Measurements from ENCODE around the gene KHSRP. TPM values are rescaled to one million over a fixed set of nuclear protein-coding genes. Genes with fewer than 3 reads are reported as not detected.
"Not testable (repeated sequence)": the region's sequence is repeated elsewhere in the genome, so short reads cannot be mapped to it uniquely, and the experiment has no call there.

The KHSRP gene
- total RNA-seq, 2 experiments from 2014 or later, result 363 to 380 TPM

DNA sequence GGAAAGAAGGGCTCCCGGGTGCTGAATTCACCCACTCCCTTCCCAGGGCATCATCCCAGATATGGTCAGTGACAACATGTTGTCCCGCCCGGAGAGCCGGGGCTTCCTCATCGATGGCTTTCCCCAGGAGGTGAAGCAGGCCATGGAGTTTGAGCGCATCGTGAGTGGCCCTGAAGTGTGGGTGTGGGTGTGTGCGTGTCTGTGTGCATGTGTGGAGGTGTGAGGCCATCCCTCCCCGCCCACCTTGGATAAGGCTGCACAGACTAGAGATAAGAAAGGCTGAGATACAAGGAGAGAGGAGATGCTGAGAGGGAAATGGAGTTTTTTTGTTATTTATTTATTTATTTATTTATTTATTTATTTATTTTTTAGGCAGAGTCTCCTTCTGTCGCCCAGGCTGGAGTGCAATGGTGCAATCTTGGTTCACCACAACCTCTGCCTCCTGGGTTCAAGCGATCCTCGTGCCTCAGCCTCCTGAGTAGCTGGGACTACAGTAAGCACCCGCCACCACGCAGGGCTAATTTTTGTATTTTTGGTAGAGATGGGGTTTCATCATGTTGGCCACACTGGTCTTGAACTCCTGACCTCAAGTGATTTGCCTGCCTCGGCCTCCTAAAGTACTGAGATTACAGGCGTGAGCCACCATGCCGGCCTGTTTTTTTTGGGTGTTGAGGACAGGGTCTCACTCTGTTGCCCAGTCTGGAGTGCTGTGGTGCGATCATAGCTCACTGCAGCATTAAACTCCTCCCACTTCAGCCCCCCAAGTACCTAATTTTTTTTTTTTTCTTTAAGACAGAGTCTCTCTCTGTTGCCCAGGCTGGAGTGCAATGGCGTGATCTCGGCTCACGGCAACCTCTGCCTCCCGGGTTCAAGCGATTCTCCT lies 24.3 kb downstream of the KHSRP start:
- H3K4me3 Mint-ChIP-seq; H3K27me3 Mint-ChIP-seq; intact Hi-C loops (cut with DNase I, micrococcal nuclease); DNase-seq; H3K4me1 Mint-ChIP-seq; H3K27ac Mint-ChIP-seq; H3K9me3 Mint-ChIP-seq (ENCODE audit: low read depth); H3K36me3 Mint-ChIP-seq (ENCODE audit: low read depth); ATAC-seq: not testable (repeated sequence)
- ChIA-PET POLR2A (interaction anchor here (0.6 kb wide), 1 partner anchor 1205 kb away, joined by 5 read pairs; no protein-coding TSS in a partner anchor), CTCF (interaction anchor here (0.7 kb wide), 1 partner anchor 21 kb away, joined by 5 read pairs; no protein-coding TSS in a partner anchor)

DNA sequence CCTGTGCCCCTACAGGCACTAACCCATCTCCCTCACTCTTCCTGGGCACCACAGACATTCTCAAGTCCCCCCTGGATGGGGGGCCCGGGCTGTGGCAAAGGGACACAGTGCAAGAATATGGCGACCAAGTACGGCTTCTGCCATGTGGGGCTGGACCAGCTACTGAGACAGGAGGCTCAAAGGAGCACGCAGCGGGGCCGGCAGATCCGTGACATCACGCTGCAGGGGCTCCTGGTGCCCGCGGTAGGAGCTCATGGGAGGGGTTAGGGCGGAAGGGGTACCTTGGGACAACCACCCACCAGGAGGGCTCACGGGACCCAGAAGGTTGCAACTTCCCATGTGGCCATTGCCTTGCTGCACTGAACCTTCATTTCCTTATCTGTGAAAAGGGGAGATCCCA lies 28.3 kb downstream of the KHSRP start:
- POLR2A ChIA-PET, result no interaction called here
- no peaks in the 10 kb centered on the region for H3K27me3 Mint-ChIP-seq
- no peak overlapping the region for H3K27ac Mint-ChIP-seq
- CTCF ChIA-PET, result no interaction called here
- no peaks in the 10 kb centered on the region for H3K9me3 Mint-ChIP-seq (ENCODE audit: low read depth)
- ATAC-seq, result no peak
- intact Hi-C loops (cut with DNase I, micrococcal nuclease), result no loop called here
- H3K4me1 Mint-ChIP-seq, result peaks cover 18% of the 10 kb centered on the region
- H3K4me3 Mint-ChIP-seq, result no peak overlapping the region
- DNase-seq, result no peak
- peaks cover 12% of the 10 kb centered on the region for H3K36me3 Mint-ChIP-seq (ENCODE audit: low read depth)

- DNase-seq (no peak), ATAC-seq (no peak)
- ChIA-PET CTCF (no interaction called here), POLR2A (no interaction called here)
- Mint-ChIP-seq H3K9me3 (ENCODE audit: low read depth) (no peaks in the 10 kb centered on the region), H3K4me1 (peaks cover 22% of the 10 kb centered on the region), H3K4me3 (peak overlapping the region; percentile 36), H3K36me3 (ENCODE audit: low read depth) (peaks cover 18% of the 10 kb centered on the region), H3K27ac (no peak overlapping the region), H3K27me3 (no peaks in the 10 kb centered on the region)
- intact Hi-C loops (cut with DNase I, micrococcal nuclease), result no loop called here
Measured at GRCh38 chr19:6394831-6395230, 29.8 kb downstream of the KHSRP start.

DNA sequence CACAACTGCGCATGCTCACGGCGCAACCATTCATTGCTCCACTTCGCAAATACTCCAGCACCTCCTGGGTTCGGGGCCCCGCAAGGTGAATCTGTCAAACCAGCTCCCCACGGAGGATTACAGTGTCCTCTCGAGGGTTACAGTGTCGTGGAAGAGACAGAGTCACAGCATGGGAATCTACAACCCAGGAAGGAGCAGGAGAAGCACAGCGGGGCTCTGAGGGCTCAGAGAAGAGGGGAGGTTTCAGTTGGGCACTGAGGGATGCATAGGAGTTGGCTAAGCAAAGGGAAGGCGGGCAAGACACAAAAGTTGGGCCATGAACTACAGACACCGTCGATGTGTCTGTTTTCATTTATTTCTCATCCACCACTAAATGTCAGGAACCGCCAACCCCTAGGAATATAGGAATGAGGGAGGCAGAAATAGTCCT lies 30.6 kb downstream of the KHSRP start:
- H3K4me1 Mint-ChIP-seq, result peaks cover 22% of the 10 kb centered on the region
- CTCF ChIA-PET, result no interaction called here
- ATAC-seq, result no peak
- H3K9me3 Mint-ChIP-seq (ENCODE audit: low read depth), result no peaks in the 10 kb centered on the region
- H3K27me3 Mint-ChIP-seq, result no peaks in the 10 kb centered on the region
- DNase-seq, result no peak
- peaks cover 22% of the 10 kb centered on the region for H3K36me3 Mint-ChIP-seq (ENCODE audit: low read depth)
- POLR2A ChIA-PET, result interaction anchor here (0.6 to 1.6 kb wide), 3 partner anchors 17 to 31 kb away, joined by 3 to 6 read pairs (median 3); partner anchors contain the start of genes ALKBH7 and KHSRP
- intact Hi-C loops (cut with DNase I, micrococcal nuclease), result loop anchor here (1.0 to 2.0 kb wide), 12 partner anchors 21 to 603 kb away; partner anchors contain the start of genes CLPP (in 2 of the 2), DUS3L (in 1 of the 2), GPR108 (in 1 of the 2) and RFX2 (in 1 of the 2)
- peak overlapping the region; percentile 85 for H3K4me3 Mint-ChIP-seq
- H3K27ac Mint-ChIP-seq, result peak overlapping the region; percentile 91

- intact Hi-C loops (cut with DNase I, micrococcal nuclease), result loop anchor here (1.0 to 2.0 kb wide), 12 partner anchors 20 to 603 kb away; partner anchors contain the start of genes CLPP (in 2 of the 2), DUS3L (in 1 of the 2), GPR108 (in 1 of the 2) and RFX2 (in 1 of the 2)
- Mint-ChIP-seq H3K36me3 (ENCODE audit: low read depth) (peaks cover 23% of the 10 kb centered on the region), H3K4me1 (peaks cover 22% of the 10 kb centered on the region), H3K9me3 (ENCODE audit: low read depth) (no peaks in the 10 kb centered on the region), H3K27ac (peak within 1 kb of the TSS; percentile 91), H3K4me3 (peak within 1 kb of the TSS; percentile 85), H3K27me3 (no peaks in the 10 kb centered on the region)
- peak; percentile 89 for ATAC-seq
- ChIA-PET POLR2A (interaction anchor here (0.6 to 1.6 kb wide), 5 partner anchors 18 to 65 kb away, joined by 3 to 6 read pairs (median 5); partner anchors contain the start of genes ALKBH7 and KHSRP), CTCF (no interaction called here)
- DNase-seq, result peak; percentile 96
Measured at GRCh38 chr19:6393074-6393982, 31.3 kb downstream of the KHSRP start, which contains the start of gene GTF2F1. Gene GTF2F1 (minus strand): TSS chr19:6393164. CDS start chr19:6392995, 169 bp downstream.

GRCh38 chr19:6392221-6393073 lies 32.2 kb downstream of the KHSRP start:
- H3K36me3 Mint-ChIP-seq (ENCODE audit: low read depth), result peaks cover 25% of the 10 kb centered on the region
- ChIA-PET POLR2A (interaction anchor here (0.6 to 1.6 kb wide), 3 partner anchors 20 to 64 kb away, joined by 5 to 6 read pairs (median 6); partner anchors contain the start of gene ALKBH7), CTCF (interaction anchor here (0.8 kb wide), 1 partner anchor 30 kb away, joined by 4 read pairs; no protein-coding TSS in a partner anchor)
- peak overlapping the region; percentile 85 for H3K4me3 Mint-ChIP-seq
- H3K9me3 Mint-ChIP-seq (ENCODE audit: low read depth), result no peaks in the 10 kb centered on the region
- peak overlapping the region; percentile 91 for H3K27ac Mint-ChIP-seq
- DNase-seq, result no peak
- H3K27me3 Mint-ChIP-seq, result no peaks in the 10 kb centered on the region
- ATAC-seq, result peak; percentile 1
- intact Hi-C loops (cut with DNase I, micrococcal nuclease), result loop anchor here (1.0 to 2.0 kb wide), 12 partner anchors 19 to 602 kb away; partner anchors contain the start of genes CLPP (in 2 of the 2), DUS3L (in 1 of the 2), GPR108 (in 1 of the 2) and RFX2 (in 1 of the 2)
- H3K4me1 Mint-ChIP-seq, result peaks cover 22% of the 10 kb centered on the region

- ATAC-seq (no peak), DNase-seq (no peak)
- no peak overlapping the region for H3K27ac Mint-ChIP-seq
- no peaks in the 10 kb centered on the region for H3K9me3 Mint-ChIP-seq (ENCODE audit: low read depth)
- ChIA-PET POLR2A (interaction anchor here (0.5 kb wide), 1 partner anchor 115 kb away, joined by 3 read pairs; no protein-coding TSS in a partner anchor), CTCF (interaction anchor here (0.7 kb wide), 1 partner anchor 167 kb away, joined by 3 read pairs; no protein-coding TSS in a partner anchor)
- no peak overlapping the region for H3K4me3 Mint-ChIP-seq
- intact Hi-C loops (cut with DNase I, micrococcal nuclease), result no loop called here
- peaks cover 11% of the 10 kb centered on the region for H3K4me1 Mint-ChIP-seq
- H3K27me3 Mint-ChIP-seq, result no peaks in the 10 kb centered on the region
- H3K36me3 Mint-ChIP-seq (ENCODE audit: low read depth), result peaks cover 45% of the 10 kb centered on the region
Measured at GRCh38 chr19:6387372-6387771, 37.2 kb downstream of the KHSRP start.

GRCh38 chr19:6384381-6384780 lies 40.2 kb downstream of the KHSRP start:
- no peak overlapping the region for H3K27ac Mint-ChIP-seq
- intact Hi-C loops (cut with DNase I, micrococcal nuclease), result no loop called here
- DNase-seq (no peak), ATAC-seq (no peak)
- H3K27me3 Mint-ChIP-seq, result no peaks in the 10 kb centered on the region
- H3K9me3 Mint-ChIP-seq (ENCODE audit: low read depth), result no peaks in the 10 kb centered on the region
- H3K4me1 Mint-ChIP-seq, result no peaks in the 10 kb centered on the region
- CTCF ChIA-PET, result interaction anchor here (0.7 kb wide), 1 partner anchor 393 kb away, joined by 3 read pairs; no protein-coding TSS in a partner anchor
- peaks cover 54% of the 10 kb centered on the region for H3K36me3 Mint-ChIP-seq (ENCODE audit: low read depth)
- POLR2A ChIA-PET, result no interaction called here
- no peak overlapping the region for H3K4me3 Mint-ChIP-seq

DNA sequence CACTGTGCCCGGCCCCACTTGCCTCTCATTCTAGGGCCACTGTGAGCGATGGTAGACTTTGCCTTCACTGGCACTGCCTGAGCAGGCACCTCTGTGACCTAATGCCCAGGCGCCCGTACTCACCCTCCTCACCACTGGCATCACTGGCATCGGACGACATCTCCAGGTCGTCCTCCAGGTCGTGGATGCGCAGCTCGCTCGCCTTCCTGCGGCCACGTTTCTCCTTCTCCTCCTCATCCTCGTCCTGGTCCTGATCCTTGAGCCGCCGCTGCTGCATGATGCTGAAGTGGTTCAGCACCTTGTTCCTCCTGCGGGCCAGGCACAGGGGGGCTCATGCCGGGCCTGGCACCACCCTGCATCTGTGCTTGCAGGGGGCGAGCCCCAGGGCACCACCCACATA lies 41.4 kb downstream of the KHSRP start:
- no peak for DNase-seq
- intact Hi-C loops (cut with DNase I, micrococcal nuclease), result no loop called here
- Mint-ChIP-seq H3K9me3 (ENCODE audit: low read depth) (no peaks in the 10 kb centered on the region), H3K4me3 (no peak overlapping the region), H3K27ac (no peak overlapping the region), H3K27me3 (no peaks in the 10 kb centered on the region), H3K36me3 (ENCODE audit: low read depth) (peaks cover 50% of the 10 kb centered on the region), H3K4me1 (no peaks in the 10 kb centered on the region)
- ChIA-PET POLR2A (no interaction called here), CTCF (no interaction called here)
- ATAC-seq, result no peak

GRCh38 chr19:6381030-6381750 lies 43.4 kb downstream of the KHSRP start:
- POLR2A ChIA-PET, result no interaction called here
- CTCF ChIA-PET, result no interaction called here
- Mint-ChIP-seq H3K4me1 (no peaks in the 10 kb centered on the region), H3K9me3 (ENCODE audit: low read depth) (no peaks in the 10 kb centered on the region), H3K27ac (no peak overlapping the region), H3K4me3 (no peak overlapping the region), H3K36me3 (ENCODE audit: low read depth) (peaks cover 45% of the 10 kb centered on the region), H3K27me3 (no peaks in the 10 kb centered on the region)
- intact Hi-C loops (cut with DNase I, micrococcal nuclease), result no loop called here
- DNase-seq (no peak), ATAC-seq (no peak)

Data from activated CD4-positive, alpha-beta T cell treated with anti-CD3 and anti-CD28 coated beads for 36 hours (primary cell).